DMS153 treated with DMSO at 0.1 percent for 48 hours (cell line): ENCODE data around the gene TOPORS.

Experiments used
- DNase-seq: peaks from one replicate; lab custom pipeline; 2025; ENCODE audit not compliant: unreplicated experiment; lab: John Stamatoyannopoulos, UW

TOPORS gene

DNA sequence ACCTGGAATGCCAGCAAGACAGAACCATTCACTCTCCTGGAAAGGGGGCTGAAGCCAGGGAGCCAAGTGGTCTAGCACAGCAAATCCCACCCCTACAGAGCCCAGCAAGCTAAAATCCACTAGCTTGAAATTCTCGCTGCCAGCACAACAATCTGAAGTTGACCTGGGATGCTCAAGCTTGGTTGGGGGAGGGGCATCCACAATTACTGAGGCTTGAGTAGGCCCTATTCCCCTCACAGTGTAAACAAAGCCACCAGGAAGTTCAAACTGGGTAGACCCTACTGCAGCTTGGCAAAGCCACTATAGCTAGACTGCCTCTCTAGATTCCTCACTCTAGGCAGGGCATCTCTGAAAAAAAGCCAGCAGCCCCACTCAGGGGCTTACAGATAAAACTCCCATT, 43.7 kb downstream of the TOPORS start:
- DNase-seq = peak; percentile 3

DNA sequence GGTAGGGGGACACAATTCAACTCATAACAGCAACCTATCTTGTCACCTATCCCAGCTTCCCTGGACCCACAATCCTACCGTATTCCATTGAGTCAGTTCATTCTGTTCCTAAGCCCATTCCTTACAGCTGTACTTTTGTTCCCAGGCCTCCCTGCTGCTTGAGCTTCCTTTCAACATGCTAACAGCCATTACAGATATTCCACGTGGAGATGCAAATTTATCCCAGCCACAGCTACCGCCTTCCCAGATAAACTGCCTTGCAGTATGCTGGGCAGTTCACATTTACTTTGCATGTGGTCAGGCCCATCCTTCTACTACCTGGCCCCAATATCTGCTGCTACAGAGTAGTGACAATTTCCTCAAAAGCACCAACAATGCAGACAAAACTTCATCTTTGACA, 49.4 kb downstream of the TOPORS start:
- no peak for DNase-seq

DNA sequence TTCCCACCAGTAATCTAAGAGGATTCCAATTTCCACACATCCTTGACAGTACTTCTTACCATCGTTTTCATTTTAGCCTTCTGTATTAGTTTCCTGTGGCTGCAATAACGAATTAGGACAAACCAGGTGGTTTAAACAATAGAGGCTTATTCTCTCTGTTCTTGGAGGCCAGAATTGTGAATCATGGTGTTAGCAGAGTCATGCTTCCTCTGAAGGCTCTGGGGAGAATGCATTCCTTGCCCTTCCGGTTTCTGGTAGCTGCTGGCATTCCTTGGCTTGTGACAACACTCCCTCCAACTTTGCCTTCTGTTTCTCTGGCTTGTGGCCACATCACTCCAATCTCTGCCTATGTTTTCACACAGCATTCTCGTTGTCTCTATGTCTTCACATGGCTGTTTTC, 49.9 kb downstream of the TOPORS start:
- no peak for DNase-seq

DNA sequence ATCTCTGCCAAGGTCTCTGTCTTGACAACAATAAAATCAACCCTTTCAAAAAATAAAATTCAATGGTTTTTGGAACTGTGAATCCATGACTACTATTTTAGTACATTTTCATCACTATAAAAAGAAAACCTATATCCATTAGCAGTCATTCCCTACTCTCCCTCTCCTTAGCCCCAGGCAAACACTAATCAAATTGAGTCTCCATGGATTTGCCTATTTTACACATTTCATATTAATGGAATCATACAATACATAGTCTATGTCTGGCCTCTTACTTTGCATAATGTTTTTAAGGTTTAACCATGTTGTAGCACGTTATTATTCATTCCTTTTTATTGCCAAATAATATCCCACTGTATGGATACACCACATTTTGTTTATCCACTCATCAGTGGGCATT, 50.5 kb downstream of the TOPORS start:
- no peak for DNase-seq

DNA sequence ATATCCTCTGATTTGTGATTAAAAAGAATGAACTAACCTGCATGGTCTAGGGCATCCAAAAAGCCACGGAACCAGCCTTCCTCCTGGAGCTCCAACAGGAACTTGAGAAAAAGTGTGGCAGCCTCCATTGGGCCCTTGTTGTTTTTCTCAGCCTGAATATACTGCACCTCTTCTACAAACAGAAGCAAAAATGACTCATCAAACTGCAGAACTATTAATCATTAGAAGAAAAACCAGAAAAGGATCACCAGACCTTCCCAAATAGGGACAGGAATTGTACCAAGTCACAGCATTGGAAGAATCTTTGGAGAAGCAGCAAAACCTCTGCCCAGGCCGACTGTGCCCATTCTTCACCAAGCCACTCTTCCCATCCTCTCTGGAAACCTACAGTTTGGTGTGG, 51.6 kb downstream of the TOPORS start:
- DNase-seq = no peak

DNA sequence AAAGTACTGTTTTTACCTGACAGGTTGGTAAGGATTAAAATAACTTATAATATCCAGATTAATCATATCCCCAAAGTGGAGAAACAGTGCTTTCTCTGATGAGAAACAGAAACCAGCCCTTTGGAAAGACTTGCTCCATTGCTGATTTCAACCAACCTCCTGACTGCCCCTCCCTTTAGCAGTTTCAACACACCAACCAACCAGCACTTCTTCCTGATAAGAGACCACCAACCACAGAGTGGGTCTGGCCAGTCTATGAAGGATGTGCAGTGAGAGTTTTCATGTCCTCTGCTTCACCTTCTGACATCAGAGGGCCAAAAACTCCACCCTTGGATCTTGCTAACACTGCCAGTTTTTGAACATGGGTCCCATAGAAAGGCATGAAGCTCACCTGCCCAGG, 54.5 kb downstream of the TOPORS start:
- DNase-seq = no peak

DNA sequence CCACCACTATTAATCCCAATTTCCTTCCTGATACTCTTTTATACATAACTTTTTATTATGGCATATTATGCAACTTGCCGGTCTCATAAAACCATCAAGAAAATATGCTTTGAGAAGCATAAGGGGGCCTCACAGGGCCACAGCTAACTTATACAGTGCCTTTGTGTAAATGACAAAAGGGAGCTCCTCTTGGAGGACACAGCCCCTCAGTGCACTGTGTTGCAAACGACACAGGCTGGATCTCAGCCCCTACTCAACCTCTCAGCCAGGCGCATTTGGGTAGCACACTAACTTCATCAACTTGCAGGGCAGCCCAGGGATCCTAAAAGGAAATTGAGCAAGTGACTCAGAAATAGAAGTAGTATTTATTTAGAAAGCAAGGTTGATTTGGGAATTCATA, 61.8 kb downstream of the TOPORS start:
- no peak for DNase-seq
